Melanocyte of skin (primary cell): Measurements from ENCODE around the gene C1orf52. TPM values are rescaled to one million over a fixed set of nuclear protein-coding genes. Genes with fewer than 3 reads are reported as not detected.

ENCODE experiments used
- small RNA-seq, 2 donors: library from RNA; depleted of rRNA; stranded (forward); fragments of <200 nt; gene quantifications; one replicate each; pipeline ENCODE3, GENCODE V24; 2012
- total RNA-seq, 2 donors: library from RNA; depleted of rRNA; stranded (reverse); fragments of >200 nt; gene quantifications; 2 replicates each; pipeline ENCODE4 v1.2.3, GENCODE V29; 2012

C1orf52 gene
- total RNA-seq, result 1 to 10 TPM; 8.7 to 9.3 TPM

GRCh38 chr1:85259118-85259911 is at the start of gene C1orf52:
TSS of gene C1orf52 (minus strand) at chr1:85259662. CDS start at chr1:85259633, 29 bp downstream.

GRCh38 chr1:85276215-85276977 is 16.9 kb upstream of the C1orf52 start, which contains the start of gene BCL10:
TSS of gene BCL10 (minus strand) at chr1:85276632. CDS start at chr1:85276352, 280 bp downstream.

GRCh38 chr1:85200463-85201339 is 58.8 kb downstream of the C1orf52 start, which contains the start of gene SYDE2:
TSS of gene SYDE2 (minus strand) at chr1:85201016. CDS start at chr1:85200996, 20 bp downstream.

Small RNAs within 50 kb of the gene (small RNA-seq; reads per million reads assigned to genes)
- 0 reads per million in 2 donors for gene RF00019

Other genes starting within 250 kb of the C1orf52 start
- 10 to 100 TPM in 1 of 2 donors, 1 to 10 TPM in 1; 8.6 to 13.0 TPM for gene MCOLN3, start 211.2 kb downstream of the C1orf52 start, total RNA-seq
- 1 to 10 TPM; 2.4 to 3.0 TPM for gene SYDE2, start 58.6 kb downstream of the C1orf52 start, total RNA-seq
- gene BCL10, start 17.0 kb upstream of the C1orf52 start, total RNA-seq, result 10 to 100 TPM; 18.6 to 23.6 TPM
- gene DDAH1, start 205.5 kb upstream of the C1orf52 start, total RNA-seq, result 1 to 10 TPM; 1.4 to 2.0 TPM